ENCODE data around the gene PLCL1. TPM values are rescaled to one million over a fixed set of nuclear protein-coding genes. Genes with fewer than 3 reads are reported as not detected.

Gene PLCL1
- total RNA-seq, 3 donors from 2014 or later (not counting 1 experiment from before 2014, with no cell fraction given), result 0.86 to 2.8 (median 1.1) TPM

GRCh38 chr2:198177040-198177439, 372.6 kb downstream of the PLCL1 start:
- no peak for DNase-seq
- Histone ChIP-seq H3K27ac (ENCODE audit: low read length) (no peak overlapping the region), H3K36me3 (ENCODE audit: control insufficient read depth, insufficient read depth, low read length) (no peaks in the 10 kb centered on the region), H3K27me3 (ENCODE audit: control insufficient read depth, insufficient read depth, low read length) (no peaks in the 10 kb centered on the region), H3K9me3 (ENCODE audit: control insufficient read depth, insufficient read depth, low read length) (no peaks in the 10 kb centered on the region), H3K4me3 (ENCODE audit: low read length) (no peak overlapping the region), H3K4me1 (ENCODE audit: control insufficient read depth, insufficient read depth, low read length) (no peaks in the 10 kb centered on the region)
- Mint-ChIP-seq H3K36me3 (no peaks in the 10 kb centered on the region), H3K4me1 (no peaks in the 10 kb centered on the region), H3K27me3 (ENCODE audit: low read depth in 2 of 2) (no peaks in the 10 kb centered on the region), H3K27ac (no peak overlapping the region), H3K4me3 (no peak overlapping the region), H3K9me3 (peaks cover 5 to 12% of the 10 kb centered on the region in 2 donors)
- TF ChIP-seq CTCF (IDR thresholded peaks at IDR 0.05), result no peak
- ATAC-seq, result no peak
- WGBS (ENCODE audit: insufficient coverage), result 80% methylated on average over 1 of the region's 2 CpGs
- intact Hi-C loops (cut with micrococcal nuclease), result no loop called here

- no peak overlapping the region for H3K4me3 Mint-ChIP-seq
- Histone ChIP-seq H3K4me3 (ENCODE audit: low read length) (no peak overlapping the region), H3K4me1 (ENCODE audit: control insufficient read depth, insufficient read depth, low read length) (no peaks in the 10 kb centered on the region), H3K27ac (ENCODE audit: low read length) (no peak overlapping the region), H3K9me3 (ENCODE audit: control insufficient read depth, insufficient read depth, low read length) (no peaks in the 10 kb centered on the region), H3K36me3 (ENCODE audit: control insufficient read depth, insufficient read depth, low read length) (no peaks in the 10 kb centered on the region), H3K27me3 (ENCODE audit: control insufficient read depth, insufficient read depth, low read length) (no peaks in the 10 kb centered on the region)
- no peak for TF ChIP-seq CTCF (IDR thresholded peaks at IDR 0.05)
- DNase-seq (no peak), ATAC-seq (no peak)
- no peaks in the 10 kb centered on the region for H3K27me3 Mint-ChIP-seq (ENCODE audit: low read depth in 2 of 2)
- no peak overlapping the region for H3K27ac Mint-ChIP-seq
- H3K36me3 Mint-ChIP-seq, result no peaks in the 10 kb centered on the region
- H3K9me3 Mint-ChIP-seq, result peaks cover 5 to 14% of the 10 kb centered on the region in 2 donors
- H3K4me1 Mint-ChIP-seq, result no peaks in the 10 kb centered on the region
- intact Hi-C loops (cut with micrococcal nuclease), result no loop called here
Observed at GRCh38 chr2:198178766-198179165, 374.4 kb downstream of the PLCL1 start.

- no peak overlapping the region for H3K27ac Mint-ChIP-seq
- H3K27me3 ChIP-seq (ENCODE audit: control insufficient read depth, insufficient read depth, low read length), result no peaks in the 10 kb centered on the region
Observed at GRCh38 chr2:198186257-198186656, 381.9 kb downstream of the PLCL1 start.

More at GRCh38 chr2:198186257-198186656, 381.9 kb downstream of the PLCL1 start:
- Mint-ChIP-seq H3K4me1 (no peaks in the 10 kb centered on the region), H3K9me3 (peaks cover 0 to 9% of the 10 kb centered on the region in 2 donors), H3K36me3 (no peaks in the 10 kb centered on the region), H3K4me3 (no peak overlapping the region), H3K27me3 (ENCODE audit: low read depth in 2 of 2) (no peaks in the 10 kb centered on the region)
- Histone ChIP-seq H3K4me3 (ENCODE audit: low read length) (no peak overlapping the region), H3K27ac (ENCODE audit: low read length) (no peak overlapping the region), H3K4me1 (ENCODE audit: control insufficient read depth, insufficient read depth, low read length) (no peaks in the 10 kb centered on the region), H3K36me3 (ENCODE audit: control insufficient read depth, insufficient read depth, low read length) (no peaks in the 10 kb centered on the region), H3K9me3 (ENCODE audit: control insufficient read depth, insufficient read depth, low read length) (no peaks in the 10 kb centered on the region)
- TF ChIP-seq CTCF (IDR thresholded peaks at IDR 0.05), result no peak
- ATAC-seq (no peak), DNase-seq (no peak)
- no CpG with 5 or more reads among the region's 1 CpG for WGBS (ENCODE audit: insufficient coverage)
- intact Hi-C loops (cut with micrococcal nuclease), result no loop called here
